Measurements from ENCODE around the gene ZNF23.

Gene ZNF23

GRCh38 chr16:71426069-71426879, 35.8 kb downstream of the ZNF23 start:
- DNase-seq (ENCODE audit: low read depth), result no peak

- DNase-seq (ENCODE audit: low read depth), result no peak
These were observed 36.3 kb downstream of the ZNF23 start for GRCh38 chr16:71425746-71426068.

GRCh38 chr16:71424626-71425025, 37.4 kb downstream of the ZNF23 start:
- DNase-seq (ENCODE audit: low read depth), result no peak

GRCh38 chr16:71423865-71424264, 38.2 kb downstream of the ZNF23 start:
- no peak for DNase-seq (ENCODE audit: low read depth)

- DNase-seq (ENCODE audit: low read depth), result no peak
These were observed 39.0 kb downstream of the ZNF23 start for GRCh38 chr16:71423016-71423415.

GRCh38 chr16:71421911-71422310, 40.1 kb downstream of the ZNF23 start:
- DNase-seq (ENCODE audit: low read depth), result no peak

GRCh38 chr16:71414038-71414437, 48.0 kb downstream of the ZNF23 start:
- no peak for DNase-seq (ENCODE audit: low read depth)

- no peak for DNase-seq (ENCODE audit: low read depth)
These were observed 48.7 kb downstream of the ZNF23 start for GRCh38 chr16:71413341-71413740.

GRCh38 chr16:71412270-71413160, 49.5 kb downstream of the ZNF23 start:
- no peak for DNase-seq (ENCODE audit: low read depth)

GRCh38 chr16:71410146-71410545, 51.9 kb downstream of the ZNF23 start:
- DNase-seq (ENCODE audit: low read depth), result no peak

- no peak for DNase-seq (ENCODE audit: low read depth)
These were observed 52.9 kb downstream of the ZNF23 start for GRCh38 chr16:71409011-71409775.

- DNase-seq (ENCODE audit: low read depth), result no peak
These were observed 53.5 kb downstream of the ZNF23 start for GRCh38 chr16:71408536-71408935.

GRCh38 chr16:71407731-71408130, 54.3 kb downstream of the ZNF23 start:
- no peak for DNase-seq (ENCODE audit: low read depth)

- no peak for DNase-seq (ENCODE audit: low read depth)
These were observed 55.3 kb downstream of the ZNF23 start for GRCh38 chr16:71406724-71407123.

GRCh38 chr16:71406316-71406715, 55.7 kb downstream of the ZNF23 start:
- no peak for DNase-seq (ENCODE audit: low read depth)

GRCh38 chr16:71404364-71404763, 57.7 kb downstream of the ZNF23 start:
- DNase-seq (ENCODE audit: low read depth), result no peak

- no peak for DNase-seq (ENCODE audit: low read depth)
These were observed 59.4 kb downstream of the ZNF23 start for GRCh38 chr16:71402674-71403073.

GRCh38 chr16:71402007-71402406, 60.0 kb downstream of the ZNF23 start:
- no peak for DNase-seq (ENCODE audit: low read depth)

- DNase-seq (ENCODE audit: low read depth), result no peak
These were observed 62.1 kb downstream of the ZNF23 start for GRCh38 chr16:71399801-71400563.
